ENCODE data around the gene DNAJC5.
"Not testable (repeated sequence)": the region's sequence is repeated elsewhere in the genome, so short reads cannot be mapped to it uniquely, and the experiment has no call there.

The DNAJC5 gene

GRCh38 chr20:63861981-63862901 is 32.7 kb upstream of the DNAJC5 start:
- no peak for DNase-seq

- DNase-seq: no peak
Measured at GRCh38 chr20:63863021-63863797, 31.7 kb upstream of the DNAJC5 start.

- peak; percentile 85 for DNase-seq
Measured at GRCh38 chr20:63863798-63864544, 31.0 kb upstream of the DNAJC5 start.

GRCh38 chr20:63864545-63864977 is 30.4 kb upstream of the DNAJC5 start:
- no peak for DNase-seq

GRCh38 chr20:63864978-63865640 is 29.8 kb upstream of the DNAJC5 start, which contains the start of gene TPD52L2:
Gene TPD52L2 (plus strand): TSS chr20:63865270. CDS start chr20:63865366, 96 bp downstream.
- DNase-seq: peak; percentile 100

GRCh38 chr20:63867042-63867441 is 27.9 kb upstream of the DNAJC5 start:
- not testable (repeated sequence) for DNase-seq

- DNase-seq: no peak
Measured at GRCh38 chr20:63868264-63868663, 26.7 kb upstream of the DNAJC5 start.

GRCh38 chr20:63873477-63873971 is 21.4 kb upstream of the DNAJC5 start:
- no peak for DNase-seq

- DNase-seq: not testable (repeated sequence)
Measured at GRCh38 chr20:63874241-63874640, 20.7 kb upstream of the DNAJC5 start.

GRCh38 chr20:63876489-63877036 is 18.4 kb upstream of the DNAJC5 start:
- DNase-seq: no peak

GRCh38 chr20:63877755-63878470 is 17.0 kb upstream of the DNAJC5 start:
- no peak for DNase-seq

- DNase-seq: no peak
Measured at GRCh38 chr20:63878899-63879663, 15.8 kb upstream of the DNAJC5 start.

- DNase-seq: not testable (repeated sequence)
Measured at GRCh38 chr20:63880901-63881300, 14.0 kb upstream of the DNAJC5 start.

GRCh38 chr20:63881451-63882226 is 13.3 kb upstream of the DNAJC5 start:
- DNase-seq: no peak

GRCh38 chr20:63882257-63883200 is 12.4 kb upstream of the DNAJC5 start:
- no peak for DNase-seq

GRCh38 chr20:63883201-63883593 is 11.7 kb upstream of the DNAJC5 start:
- no peak for DNase-seq

- no peak for DNase-seq
Measured at GRCh38 chr20:63884506-63885263, 10.2 kb upstream of the DNAJC5 start.

Data from NCI-H345 (cell line).